Right forelimb (tissue), 1 donor: Measurements from ENCODE around the gene TTLL10.
A peak's percentile ranks its signal among the peaks of the same experiment; 100 is the strongest.

Experiments used
- DNase-seq: peaks from one replicate; pipeline ENCODE4 v3.0.0-alpha.2; 2018

The TTLL10 gene

DNA sequence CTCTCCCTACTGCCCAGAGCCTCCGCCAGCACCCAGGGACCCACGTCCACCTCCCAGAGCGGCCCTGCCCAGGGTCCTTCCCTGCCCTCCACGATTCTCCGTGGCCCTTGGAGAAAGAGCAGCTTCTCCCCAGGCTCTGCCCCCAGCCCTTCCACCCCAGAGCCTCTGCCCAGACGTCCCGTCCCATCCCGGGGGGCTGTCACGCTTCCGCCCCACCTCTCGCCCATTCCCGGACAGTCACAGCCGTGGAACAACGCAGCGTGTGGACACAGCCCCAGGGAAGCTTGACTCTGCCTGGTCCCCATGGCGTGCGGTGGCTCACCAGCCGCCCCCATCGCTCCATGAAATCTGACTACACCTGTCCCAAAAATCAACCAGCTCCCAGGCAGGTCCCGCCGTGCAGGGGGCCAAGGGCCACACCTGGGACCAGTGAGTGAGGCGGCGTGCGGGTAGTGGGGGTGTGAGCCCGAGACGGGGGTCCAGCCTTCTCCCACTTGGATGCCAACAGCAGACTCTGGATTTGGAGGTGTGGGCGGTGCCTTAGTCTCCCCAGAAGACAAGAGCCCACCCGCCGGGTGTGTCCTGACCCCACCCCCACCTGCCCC is 12.5 kb upstream of the TTLL10 start:
- DNase-seq: no peak

DNA sequence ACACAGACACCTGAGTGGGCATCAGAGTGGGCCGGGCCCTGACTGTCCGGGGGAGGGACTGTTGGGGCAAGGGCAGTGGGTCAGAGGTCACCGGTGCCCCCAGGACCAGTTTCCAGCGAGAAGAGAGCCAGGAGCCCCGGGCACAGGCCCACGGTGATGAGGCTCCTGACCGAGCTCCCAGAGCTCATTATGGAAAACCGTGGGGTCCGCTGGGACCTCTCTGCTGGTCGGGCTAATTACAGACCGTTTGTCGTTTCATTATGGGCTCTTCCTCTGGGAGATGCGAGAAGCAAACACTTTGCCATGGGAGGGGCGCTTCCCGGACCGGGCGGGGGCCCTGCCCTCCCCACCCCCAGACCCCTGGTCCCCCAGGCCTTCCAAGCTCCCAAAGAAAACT is 12.0 kb upstream of the TTLL10 start:
- DNase-seq: no peak

GRCh38 chr1:1162597-1163537 is 10.8 kb upstream of the TTLL10 start:
- no peak for DNase-seq

DNA sequence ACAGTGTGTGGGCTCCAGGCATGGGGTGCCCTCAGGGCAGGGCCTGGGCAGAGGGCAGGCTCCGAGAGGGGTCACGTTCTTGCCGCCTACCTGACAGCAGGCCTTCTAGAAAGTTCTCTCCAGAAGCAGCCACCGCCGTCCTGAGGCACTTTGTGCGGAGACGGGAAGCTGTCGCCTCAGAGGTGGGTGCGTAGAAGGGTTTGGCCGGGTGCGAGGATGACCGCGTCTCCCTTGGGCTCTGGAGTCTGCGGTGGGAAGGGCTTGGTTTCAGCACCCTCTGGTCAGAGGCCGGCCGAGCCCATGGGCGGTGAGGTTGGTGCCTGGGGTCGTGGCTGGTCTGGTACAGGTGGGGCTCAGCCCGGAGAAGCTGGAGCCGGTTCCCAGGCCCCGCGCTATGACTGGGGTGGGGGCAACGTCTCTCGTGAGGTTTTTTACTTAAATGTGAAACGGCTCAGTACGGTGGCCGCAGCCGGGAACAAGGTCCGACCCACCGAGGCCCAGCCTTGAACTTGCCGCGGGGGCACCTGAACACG is 10.1 kb upstream of the TTLL10 start:
- no peak for DNase-seq

DNA sequence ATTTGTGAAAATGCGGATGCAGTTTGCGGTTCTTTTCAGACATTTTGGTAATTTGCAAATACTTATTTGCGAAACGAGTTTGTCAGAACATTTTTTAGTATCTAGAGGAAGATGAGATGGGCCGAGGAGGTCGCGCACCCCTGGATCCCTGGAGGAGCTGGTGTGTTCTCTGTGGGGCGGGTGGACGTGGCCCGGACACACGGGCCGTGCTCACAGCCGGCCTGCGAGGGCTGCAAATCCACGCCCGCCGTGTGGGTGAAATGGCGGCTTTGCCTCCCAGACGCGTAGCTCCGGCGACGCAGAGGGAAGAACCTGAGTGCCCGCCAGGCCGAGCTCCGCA is 9.3 kb upstream of the TTLL10 start:
- DNase-seq: no peak

- no peak for DNase-seq
Measured at GRCh38 chr1:1164701-1165451, 8.8 kb upstream of the TTLL10 start.

DNA sequence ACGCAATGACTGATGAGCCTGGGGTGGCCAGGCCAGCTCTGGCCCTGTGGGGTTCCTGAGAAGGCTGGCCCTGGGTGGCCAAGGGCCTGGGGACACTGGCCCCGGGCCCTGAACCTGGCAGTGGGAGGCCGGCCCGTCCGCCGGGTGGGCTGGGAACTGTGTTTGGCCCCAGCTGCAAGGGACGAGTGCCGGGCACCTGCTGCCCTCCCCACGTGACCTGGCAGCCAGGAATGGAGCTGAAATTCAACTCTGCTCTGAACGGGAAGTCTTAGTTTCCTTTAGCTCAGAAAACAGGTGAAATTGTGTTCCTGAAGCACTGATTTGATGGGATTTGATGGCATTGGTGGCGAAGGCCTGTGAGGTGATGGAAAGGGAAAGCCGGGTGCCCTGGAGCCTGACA is 8.2 kb upstream of the TTLL10 start:
- no peak for DNase-seq

GRCh38 chr1:1165900-1166421 is 7.7 kb upstream of the TTLL10 start:
- DNase-seq: no peak

GRCh38 chr1:1166642-1167397 is 6.9 kb upstream of the TTLL10 start:
- no peak for DNase-seq

DNA sequence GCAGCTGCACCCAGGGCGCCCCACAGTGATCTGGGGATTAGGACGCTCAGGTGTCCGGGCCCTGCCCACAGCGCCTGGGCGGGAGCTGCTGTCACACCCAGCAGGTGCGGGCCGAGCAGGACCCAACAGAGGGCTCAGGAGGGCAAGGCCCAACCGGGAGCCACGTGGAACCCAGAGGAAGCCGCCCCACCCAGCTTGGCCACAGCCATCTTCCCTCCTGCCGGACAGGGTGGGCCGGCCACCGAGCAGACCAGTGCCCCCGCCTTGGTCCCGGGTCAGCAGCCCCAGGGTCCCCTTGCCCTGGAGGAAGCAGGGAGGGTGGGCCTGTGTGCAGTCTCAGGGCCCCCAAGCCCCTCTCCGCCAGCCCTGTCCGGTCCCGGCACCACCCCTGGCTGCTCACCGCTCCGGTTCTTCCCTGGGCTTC is 6.3 kb upstream of the TTLL10 start:
- DNase-seq: no peak

GRCh38 chr1:1167841-1168450 is 5.7 kb upstream of the TTLL10 start:
- no peak for DNase-seq

- peak; percentile 45 for DNase-seq
Measured at GRCh38 chr1:1168451-1169411, 4.9 kb upstream of the TTLL10 start.

DNA sequence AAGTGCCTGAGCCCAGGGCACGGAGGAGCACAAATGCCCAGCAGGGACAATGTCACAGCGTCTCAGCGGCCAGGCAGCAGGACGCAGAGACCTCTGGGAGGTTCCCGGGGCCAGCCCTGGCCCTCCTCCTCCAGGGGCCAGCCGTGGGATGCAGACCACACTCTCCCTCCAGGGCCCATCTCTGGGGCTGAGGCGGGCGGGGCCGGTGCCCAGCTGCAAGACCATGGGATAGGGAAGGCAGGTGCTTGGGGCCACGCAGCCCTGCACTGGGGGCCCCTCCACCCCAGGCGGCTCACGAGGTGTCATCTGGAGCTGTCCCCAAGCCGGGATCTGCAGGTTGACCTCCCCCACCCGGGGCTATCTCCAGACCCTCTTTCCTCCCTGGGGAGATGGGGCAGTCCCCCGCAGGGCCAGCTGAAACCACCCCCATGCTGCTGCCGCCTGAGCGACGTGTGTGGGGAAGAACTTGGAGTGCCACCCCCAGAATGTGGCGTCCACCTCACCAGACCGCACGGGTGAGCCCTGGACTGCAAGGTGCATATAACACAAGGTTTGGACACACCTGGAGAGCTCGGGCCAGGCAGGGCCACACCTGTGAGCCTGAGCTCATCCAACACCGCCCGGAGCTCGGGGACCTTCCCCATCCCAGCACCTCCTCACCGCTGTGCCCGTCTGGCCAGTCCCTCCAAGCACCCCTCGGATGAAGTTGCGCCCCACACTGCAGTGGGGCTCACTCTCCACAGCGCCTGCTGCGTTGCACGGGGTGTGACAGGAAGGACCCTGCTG is 4.1 kb upstream of the TTLL10 start:
- peak; percentile 39 for DNase-seq

DNA sequence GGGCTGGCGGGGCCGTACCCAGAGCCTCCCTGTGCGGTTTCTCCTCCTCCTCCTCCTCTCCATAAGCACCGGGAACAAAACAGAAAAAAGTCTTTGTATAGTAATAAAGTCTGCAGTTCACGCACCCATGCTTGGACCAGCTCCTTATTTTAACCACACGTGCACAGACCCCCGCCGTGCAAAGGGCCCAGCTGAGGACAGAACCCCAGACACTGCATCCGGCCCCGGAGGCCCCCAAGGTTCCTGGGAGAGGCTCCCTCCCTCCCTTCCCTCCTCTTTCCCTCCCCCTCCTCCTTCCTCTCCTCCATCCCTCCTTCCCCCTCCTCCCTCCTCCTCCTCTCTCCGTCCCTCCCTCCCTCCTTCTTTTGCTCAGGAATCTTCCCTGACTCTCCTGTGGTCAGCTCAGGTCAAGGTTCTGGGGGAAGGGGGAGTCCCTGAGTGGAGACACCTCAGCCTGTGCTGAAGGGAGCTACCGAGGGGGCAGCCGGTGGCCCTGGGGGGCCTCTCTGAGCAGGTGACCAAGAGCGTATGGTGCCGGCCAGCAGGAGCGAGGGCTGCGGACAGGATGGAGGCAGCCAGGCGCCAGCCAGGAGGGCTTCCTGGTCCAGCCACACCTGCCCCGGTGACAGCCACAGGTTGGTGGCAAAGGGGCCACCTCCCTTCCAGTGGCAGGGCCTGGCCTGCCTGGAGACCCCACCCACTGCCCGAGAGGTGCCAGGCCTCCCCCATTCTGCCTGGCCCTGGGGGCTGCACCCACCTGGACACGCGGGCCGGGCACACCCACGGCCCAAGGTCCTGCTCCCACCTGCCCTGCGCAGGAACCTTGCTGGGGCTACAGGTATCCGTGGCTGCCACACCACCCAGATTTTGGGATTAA is 3.2 kb upstream of the TTLL10 start:
- peak; percentile 24 for DNase-seq

- DNase-seq: peak; percentile 24
Measured at GRCh38 chr1:1171161-1171545, 2.5 kb upstream of the TTLL10 start.

DNA sequence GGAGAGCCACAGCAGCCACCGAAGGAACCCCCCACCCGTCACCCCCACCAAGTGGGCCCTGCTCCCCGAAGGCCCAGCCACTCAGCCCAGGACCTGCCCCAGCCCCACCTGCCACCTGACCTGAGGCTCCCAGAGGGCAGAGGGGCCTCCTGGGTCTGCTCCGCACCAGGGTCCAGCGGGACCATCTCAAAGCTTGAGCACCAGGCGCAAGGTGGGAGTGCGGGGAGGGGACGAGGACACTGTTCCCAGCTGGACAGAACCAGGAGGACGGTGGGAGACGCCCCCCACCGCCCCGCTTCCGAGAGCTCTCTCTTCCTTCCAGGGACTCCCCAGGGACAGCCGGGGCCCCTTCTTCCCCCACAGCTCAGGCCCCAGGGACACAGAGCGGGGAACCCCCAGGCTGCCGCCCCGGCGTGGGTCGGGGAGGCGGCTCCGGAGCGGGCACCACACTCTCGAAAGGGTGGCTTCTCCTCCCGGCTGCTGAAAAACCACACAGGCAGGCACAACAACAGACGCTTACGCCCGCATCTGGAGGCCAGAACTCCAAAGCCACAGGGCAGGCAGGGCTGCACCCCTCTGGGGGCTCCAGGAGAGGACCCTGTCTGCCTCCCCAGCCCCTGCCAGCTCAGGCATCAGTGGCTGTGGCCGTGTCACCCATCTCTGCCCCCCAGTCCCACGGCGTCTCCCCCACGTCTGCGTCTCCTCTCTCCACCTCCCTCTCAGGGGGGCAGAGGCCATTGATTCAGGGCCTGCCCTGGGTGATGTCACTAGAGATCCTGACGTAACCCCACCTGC is 1.9 kb upstream of the TTLL10 start:
- DNase-seq: peak; percentile 38

GRCh38 chr1:1173061-1173792 is 453 bp upstream of the TTLL10 start:
- DNase-seq: peak; percentile 41
